Epithelial cell of prostate (primary cell): ENCODE measurements around the gene DNAJB4.
A peak's percentile ranks its signal among the peaks of the same experiment; 100 is the strongest.
"Not testable (repeated sequence)": the region's sequence is repeated elsewhere in the genome, so short reads cannot be mapped to it uniquely, and the experiment has no call there.

ENCODE experiments used
- DNase-seq: peaks from one replicate; pipeline ENCODE4 v3.0.0-alpha.2; 2011; ENCODE audit warnings: low read depth, low spot score
- H3K27ac ChIP-seq: fragments of 450-650 bp; 2 replicates; pipeline ENCODE4 v1.5.1; 2017; ENCODE audit warnings: mild to moderate bottlenecking

DNAJB4 gene

DNA sequence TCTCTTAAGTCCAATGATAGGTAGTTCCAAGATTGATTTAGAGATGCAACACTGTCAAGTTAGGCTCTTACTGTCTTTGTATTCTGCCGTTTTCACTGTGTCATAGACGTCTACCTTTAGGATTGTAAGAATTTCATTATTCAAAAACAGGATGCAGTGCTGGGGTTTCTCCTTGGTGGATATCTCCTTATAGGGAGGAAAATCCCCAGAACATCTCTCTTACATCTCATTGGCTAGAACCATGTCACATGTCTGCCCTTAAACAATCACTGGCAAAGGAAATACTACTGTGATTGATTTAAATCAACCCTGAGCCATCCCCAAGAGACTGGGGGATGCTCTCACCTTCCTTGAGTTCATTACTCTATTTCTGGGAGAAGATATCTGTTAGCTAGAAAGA is 15.0 kb upstream of the DNAJB4 start:
- no peak overlapping the region for H3K27ac ChIP-seq

GRCh38 chr1:77990629-77991204 is 14.0 kb upstream of the DNAJB4 start:
- DNase-seq: no peak
- H3K27ac ChIP-seq: no peak overlapping the region

More for the DNA sequence above, 15.0 kb upstream of the DNAJB4 start:
- DNase-seq: no peak

GRCh38 chr1:77991638-77992037 is 13.1 kb upstream of the DNAJB4 start:
- no peak for DNase-seq
- no peak overlapping the region for H3K27ac ChIP-seq

DNA sequence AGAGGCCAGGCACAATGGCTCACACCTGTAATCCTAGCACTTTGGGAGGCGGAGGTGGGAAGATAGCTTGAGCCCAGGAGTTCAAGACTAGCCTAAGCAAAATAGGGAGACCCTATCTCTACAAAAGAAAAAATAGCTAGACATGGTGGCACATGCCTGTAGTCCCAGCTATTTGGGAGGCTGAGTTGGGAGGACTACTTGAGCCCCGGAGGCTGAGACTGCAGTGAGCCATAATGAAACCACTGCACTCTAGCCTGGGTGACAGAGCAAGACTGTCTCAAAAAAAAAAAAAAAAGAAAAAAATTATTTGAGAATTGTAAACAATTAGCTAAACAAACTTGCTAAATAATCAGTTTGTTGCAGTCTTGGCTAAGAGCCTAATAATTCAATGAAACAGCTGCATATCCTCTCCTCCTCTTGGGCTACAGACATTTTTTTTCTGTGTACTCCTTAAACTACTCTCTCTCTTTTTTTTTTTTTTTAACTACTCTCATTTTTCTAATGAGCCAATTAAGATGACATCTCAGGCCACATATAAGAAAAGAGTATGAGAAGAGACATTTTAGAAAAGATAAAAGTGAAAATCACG is 10.5 kb upstream of the DNAJB4 start:
- no peak for DNase-seq
- H3K27ac ChIP-seq: no peak overlapping the region

DNA sequence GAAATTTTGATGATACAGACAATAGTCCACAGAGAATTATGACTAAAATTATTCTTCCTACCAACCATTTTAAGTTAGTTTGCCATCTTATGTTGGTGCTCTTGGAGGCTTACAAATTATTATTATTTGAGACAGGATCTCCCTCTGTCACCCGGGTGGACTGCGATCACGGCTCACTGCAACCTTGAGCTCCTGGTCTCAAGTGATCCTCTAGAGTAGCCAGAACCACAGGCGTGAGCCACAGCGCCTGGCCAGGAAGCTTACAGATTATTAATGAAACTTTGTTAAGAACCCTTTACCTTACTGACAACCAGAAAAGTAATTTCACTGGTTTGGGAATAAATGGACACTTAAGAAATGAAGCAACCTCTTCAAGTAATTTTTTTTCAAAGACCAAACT is 8.0 kb upstream of the DNAJB4 start:
- DNase-seq: no peak
- no peak overlapping the region for H3K27ac ChIP-seq

- DNase-seq: not testable (repeated sequence)
Measured at GRCh38 chr1:78000536-78000935, 4.2 kb upstream of the DNAJB4 start.

DNA sequence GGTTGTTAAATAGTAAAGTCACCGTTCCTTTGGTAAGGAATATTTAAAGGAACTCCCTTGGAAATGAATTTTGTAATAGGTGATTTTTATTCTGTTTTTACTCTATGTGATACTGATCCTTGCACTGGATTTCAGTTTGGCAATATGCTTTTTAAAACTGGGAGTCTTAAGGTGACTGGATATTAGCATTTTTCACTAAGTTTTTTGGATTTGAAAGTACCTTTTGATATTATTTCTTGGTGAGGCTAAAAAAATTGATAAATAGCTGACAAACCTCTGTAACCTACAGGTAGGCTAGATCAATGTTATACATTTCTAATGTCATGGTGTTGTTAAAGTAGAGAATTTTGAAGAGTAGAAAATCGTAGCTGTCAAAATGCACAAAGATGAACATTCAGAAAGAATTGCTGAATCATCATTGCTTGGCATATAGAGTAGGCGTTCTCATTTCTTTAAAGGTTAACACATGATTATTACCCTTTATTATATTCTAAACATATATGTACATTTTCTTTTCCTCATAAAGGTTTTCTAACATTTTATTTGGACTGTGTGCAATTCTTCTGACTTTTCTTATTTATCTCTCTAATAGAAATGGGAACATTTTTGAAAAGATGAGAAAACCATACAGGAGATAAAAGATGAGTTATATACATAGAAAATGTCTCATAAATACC is 1.5 kb upstream of the DNAJB4 start:
- peak overlapping the region; percentile 85 for H3K27ac ChIP-seq
- no peak for DNase-seq

More at GRCh38 chr1:78000536-78000935, 4.2 kb upstream of the DNAJB4 start:
- H3K27ac ChIP-seq: not testable (repeated sequence)

GRCh38 chr1:78003882-78004718 is 639 bp upstream of the DNAJB4 start:
- DNase-seq: peak; percentile 12
- H3K27ac ChIP-seq: peak overlapping the region; percentile 85

DNA sequence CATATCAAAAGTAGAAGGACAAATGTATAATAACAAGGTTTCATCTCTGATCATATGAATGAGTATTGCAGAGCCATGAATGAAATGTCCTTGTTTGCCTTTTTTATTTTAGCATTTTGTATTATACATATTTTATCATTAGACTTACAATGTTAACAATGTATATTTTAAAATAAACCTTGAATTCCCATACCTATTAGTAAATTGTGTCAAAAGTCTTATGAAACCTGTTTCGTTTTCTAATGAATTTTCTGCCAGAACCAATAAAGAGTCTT is 646 bp downstream of the DNAJB4 start:
- DNase-seq: no peak
- peak overlapping the region; percentile 85 for H3K27ac ChIP-seq

DNA sequence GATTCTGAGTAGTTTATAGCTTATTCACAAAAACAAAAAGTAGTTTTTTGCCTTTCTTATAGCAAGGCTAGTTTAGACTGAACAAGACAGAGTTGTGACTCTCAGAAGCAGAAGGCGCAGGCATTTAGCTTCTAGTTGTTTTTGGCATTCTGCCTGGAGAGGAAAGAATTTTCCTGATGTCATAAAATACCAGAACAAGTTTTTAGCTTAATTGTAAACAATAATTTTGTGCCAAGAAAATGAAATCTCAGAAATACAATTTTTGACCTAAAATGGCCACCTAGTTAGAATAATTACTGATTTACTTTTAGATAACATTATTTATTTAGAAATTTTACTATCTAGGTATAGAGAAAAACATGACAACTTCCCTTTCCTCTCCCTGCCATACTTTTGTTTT is 1.0 kb downstream of the DNAJB4 start:
- peak; percentile 6 for DNase-seq
- H3K27ac ChIP-seq: peak overlapping the region; percentile 85

DNA sequence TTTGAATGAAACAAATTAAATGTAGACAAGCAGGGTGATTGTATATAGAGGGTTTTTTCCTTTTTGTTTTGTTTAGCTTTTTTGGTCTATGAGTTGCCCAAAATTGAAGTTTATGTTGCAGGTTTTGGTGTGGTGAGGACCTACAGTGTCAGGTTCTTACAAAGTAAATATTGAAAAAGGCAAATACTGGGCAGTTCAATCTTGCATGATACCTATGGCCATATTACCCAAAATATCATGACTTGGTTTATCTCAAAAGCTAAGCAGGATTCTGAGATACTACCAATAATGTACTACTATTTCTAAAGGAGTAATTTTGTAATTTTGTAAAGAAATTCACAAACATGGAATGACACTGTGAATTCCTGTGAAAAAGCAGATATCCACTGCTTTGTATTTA is 1.8 kb downstream of the DNAJB4 start:
- DNase-seq: no peak
- H3K27ac ChIP-seq: no peak overlapping the region

DNA sequence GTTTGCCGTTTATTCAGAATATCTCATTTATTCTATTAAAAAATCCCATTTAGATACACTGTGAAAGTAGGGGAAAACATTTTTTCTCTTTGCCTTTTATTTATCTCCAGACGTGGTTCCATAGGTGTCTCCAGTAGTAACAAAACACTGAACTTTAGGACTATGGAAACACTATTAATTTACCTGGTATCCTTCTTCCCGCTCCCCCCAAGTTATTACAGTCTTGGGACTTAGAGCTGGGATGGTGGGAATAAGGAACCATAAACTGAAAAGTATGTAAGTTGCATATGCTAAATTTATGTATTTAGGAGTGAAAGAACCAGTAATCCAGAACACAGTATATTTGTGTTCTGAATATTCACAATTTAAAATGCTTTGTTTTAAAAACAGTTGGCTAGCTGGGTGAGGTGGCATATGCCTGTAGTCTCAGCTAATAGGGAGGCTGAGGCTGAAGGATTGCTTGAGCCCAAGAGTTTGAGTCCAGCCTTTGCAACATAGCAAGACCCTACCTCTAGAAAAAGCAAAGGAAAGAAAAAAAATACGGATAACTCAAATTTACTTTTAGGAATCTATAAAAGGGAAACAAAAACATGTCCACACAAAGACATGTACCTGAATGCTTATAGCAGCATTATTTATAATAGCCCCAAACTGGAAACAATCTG is 3.1 kb downstream of the DNAJB4 start:
- H3K27ac ChIP-seq: no peak overlapping the region
- DNase-seq: no peak

DNA sequence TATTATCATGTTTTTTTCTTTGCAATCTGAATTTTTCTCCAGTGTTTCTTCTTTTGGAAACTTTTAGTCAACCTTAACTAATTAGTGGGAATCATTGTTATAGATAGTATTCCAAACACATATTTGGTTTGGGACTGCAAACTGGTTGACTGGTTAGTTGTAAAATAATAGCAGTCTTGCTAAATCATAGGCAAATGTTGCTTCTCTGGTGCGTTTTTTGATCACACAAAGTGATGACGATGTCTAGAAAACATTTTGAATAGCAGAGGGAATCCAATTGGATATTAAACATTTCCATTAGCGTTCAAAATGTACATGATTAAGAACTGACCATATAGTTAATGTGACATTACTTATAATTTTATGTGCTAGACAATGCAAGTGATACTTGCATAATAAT is 4.5 kb downstream of the DNAJB4 start:
- H3K27ac ChIP-seq: no peak overlapping the region

DNA sequence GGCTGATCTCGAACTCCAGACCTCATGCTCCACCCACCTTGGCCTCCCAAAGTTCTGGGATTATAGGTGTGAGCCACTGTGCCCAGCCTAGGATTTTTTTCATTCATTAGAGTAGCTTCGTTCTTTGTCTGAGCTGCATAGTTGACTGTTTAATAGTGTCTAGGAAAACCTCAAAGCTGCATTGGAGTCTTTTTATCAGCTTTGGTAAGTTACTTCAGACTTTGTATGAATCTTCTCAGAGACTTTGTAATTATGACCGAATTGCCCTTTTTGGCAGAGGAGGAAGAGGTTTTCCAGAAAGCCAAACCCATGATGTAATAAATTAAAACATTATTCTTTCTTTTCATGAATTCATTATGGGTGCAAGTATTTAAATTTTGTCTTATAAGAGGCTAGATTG is 5.1 kb downstream of the DNAJB4 start:
- no peak for DNase-seq
- H3K27ac ChIP-seq: no peak overlapping the region

More for the DNA sequence above, 4.5 kb downstream of the DNAJB4 start:
- DNase-seq: no peak

DNA sequence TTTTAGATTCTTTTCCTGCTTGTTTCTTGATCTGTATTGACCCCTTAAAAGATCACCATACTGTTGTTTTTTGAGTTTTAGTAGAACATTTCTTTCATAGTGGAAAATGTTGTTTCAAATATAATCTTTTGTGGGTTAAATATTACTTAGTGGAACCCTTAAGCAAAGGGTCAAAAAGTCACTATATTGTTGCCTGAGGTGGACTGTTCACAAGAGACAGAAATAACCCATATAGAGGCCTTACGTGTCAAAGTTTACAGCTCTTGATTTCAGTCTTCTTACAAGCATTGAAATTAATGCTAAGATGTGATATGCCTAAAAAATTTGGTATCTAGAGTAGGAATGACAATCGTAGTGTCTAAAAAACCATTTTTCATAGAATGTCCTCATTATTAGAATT is 6.3 kb downstream of the DNAJB4 start:
- H3K27ac ChIP-seq: no peak overlapping the region
- no peak for DNase-seq

GRCh38 chr1:78015148-78015547 is 10.4 kb downstream of the DNAJB4 start:
- no peak for DNase-seq
- H3K27ac ChIP-seq: no peak overlapping the region

GRCh38 chr1:78019024-78019423 is 14.3 kb downstream of the DNAJB4 start:
- DNase-seq: no peak
- H3K27ac ChIP-seq: no peak overlapping the region

GRCh38 chr1:78021134-78021533 is 16.4 kb downstream of the DNAJB4 start:
- DNase-seq, H3K27ac ChIP-seq: not testable (repeated sequence)

GRCh38 chr1:78029793-78030192 is 25.1 kb downstream of the DNAJB4 start:
- DNase-seq: no peak
- H3K27ac ChIP-seq: no peak overlapping the region

DNA sequence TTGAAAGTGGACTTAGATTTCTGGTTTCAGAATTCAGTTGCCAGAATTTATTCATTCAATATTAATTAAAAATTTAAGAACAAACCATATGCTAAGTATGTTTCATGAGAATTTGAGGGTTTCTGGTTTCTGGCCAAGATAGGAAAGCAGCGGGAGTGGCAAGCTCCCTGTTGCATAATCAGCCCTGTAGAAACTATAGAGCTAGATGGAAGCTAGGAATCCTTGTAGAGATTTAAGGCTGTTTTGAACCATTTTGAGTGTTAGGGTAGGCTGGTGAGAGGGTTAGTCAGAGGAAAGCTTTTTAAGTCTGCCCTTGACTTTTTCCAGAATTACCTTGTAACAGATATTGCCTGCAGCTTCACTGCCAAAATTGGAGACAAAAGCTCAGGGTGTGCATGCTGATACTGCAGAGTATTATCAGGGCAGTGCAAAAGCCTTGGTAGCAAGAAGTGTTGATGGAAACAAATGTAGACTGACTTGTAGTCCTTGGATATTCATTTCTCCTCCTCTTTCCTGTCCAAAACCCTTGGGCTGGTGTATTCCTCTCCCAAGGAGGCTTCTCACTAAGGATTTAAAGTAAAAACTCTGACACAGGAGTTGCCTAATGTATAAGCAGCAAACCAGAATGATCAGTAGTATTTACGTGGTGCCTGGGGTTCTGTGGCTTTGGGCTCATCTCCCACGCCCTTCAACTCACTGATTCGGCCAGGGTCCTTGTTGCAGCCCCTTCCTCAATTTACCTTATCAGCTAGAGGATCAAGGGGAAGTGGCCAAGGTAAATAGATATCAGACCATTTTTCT is 28.5 kb downstream of the DNAJB4 start:
- peak overlapping the region; percentile 37 for H3K27ac ChIP-seq
- DNase-seq: no peak
